ENCODE data around the gene ENC1.

Gene ENC1

GRCh38 chr5:74638544-74638969 lies 2.0 kb downstream of the ENC1 start:
- DNase-seq (ENCODE audit: low read depth): no peak
- H3K4me3 ChIP-seq (ENCODE audit: low read depth, low read length): peak overlapping the region; percentile 59
- TF ChIP-seq CTCF (IDR thresholded peaks at IDR 0.05; ENCODE audit: low read depth, low read length, missing control alignments): no peak

- TF ChIP-seq CTCF (IDR thresholded peaks at IDR 0.05; ENCODE audit: low read depth, low read length, missing control alignments): no peak
- H3K4me3 ChIP-seq (ENCODE audit: low read depth, low read length): no peak overlapping the region
Measured at GRCh38 chr5:74636552-74636951, 4.0 kb downstream of the ENC1 start.

DNA sequence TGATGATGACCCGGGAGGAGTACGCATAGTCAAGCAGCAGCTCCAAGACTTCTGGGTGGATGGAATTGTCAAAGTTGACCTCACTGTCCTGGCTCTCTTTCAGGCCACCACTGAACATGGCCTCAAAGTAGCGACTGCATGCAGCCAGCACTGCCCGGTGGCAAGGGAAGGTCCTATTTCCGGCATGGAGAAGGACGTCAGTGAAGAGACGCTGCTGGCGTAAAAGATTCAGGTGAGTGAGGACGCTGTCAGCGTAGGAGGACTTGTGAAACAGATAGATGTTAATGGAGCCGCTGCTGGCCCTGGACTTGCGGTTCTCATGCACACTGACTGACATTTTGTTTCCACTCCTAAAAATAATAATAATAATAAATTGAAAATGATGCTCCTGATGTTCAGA lies 4.4 kb downstream of the ENC1 start:
- no peak for DNase-seq (ENCODE audit: low read depth)
- H3K4me3 ChIP-seq (ENCODE audit: low read depth, low read length): no peak overlapping the region
- no peak for TF ChIP-seq CTCF (IDR thresholded peaks at IDR 0.05; ENCODE audit: low read depth, low read length, missing control alignments)

More at GRCh38 chr5:74636552-74636951, 4.0 kb downstream of the ENC1 start:
- no peak for DNase-seq (ENCODE audit: low read depth)

DNA sequence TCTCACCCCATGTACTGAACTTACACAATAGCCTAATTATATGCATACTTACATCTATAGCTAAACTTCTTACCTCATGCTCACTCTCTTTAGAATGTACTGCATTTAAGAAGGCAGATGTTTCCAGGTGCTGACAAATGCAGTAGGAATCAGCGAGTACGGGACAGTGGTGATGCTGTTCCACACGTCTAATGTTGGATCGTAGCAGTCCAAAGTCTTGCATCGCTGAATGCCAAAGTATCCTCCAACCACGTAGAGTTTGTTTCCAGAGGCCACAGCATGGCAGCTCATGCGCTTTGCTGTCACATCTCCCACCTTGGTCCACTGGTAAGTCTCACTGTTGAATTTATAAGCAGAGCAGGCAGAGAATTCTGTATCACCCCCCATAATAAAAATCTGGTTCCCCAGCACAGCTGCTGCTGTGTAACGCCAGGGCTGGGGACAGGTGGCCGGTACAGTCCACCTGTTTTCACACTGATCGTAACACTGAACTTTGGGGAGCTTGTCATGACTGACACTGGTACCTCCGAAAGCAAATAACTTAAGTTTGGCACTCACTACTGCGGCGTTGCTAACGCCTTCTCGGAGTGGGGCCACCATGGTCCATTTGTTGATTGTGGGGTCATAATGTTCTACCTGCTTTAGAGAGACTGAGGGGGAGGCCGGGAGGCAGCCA lies 5.8 kb downstream of the ENC1 start:
- DNase-seq (ENCODE audit: low read depth): no peak
- no peak for TF ChIP-seq CTCF (IDR thresholded peaks at IDR 0.05; ENCODE audit: low read depth, low read length, missing control alignments)
- no peak overlapping the region for H3K4me3 ChIP-seq (ENCODE audit: low read depth, low read length)

- no peak for DNase-seq (ENCODE audit: low read depth)
- no peak for TF ChIP-seq CTCF (IDR thresholded peaks at IDR 0.05; ENCODE audit: low read depth, low read length, missing control alignments)
- H3K4me3 ChIP-seq (ENCODE audit: low read depth, low read length): no peak overlapping the region
Measured at GRCh38 chr5:74633695-74634094, 6.8 kb downstream of the ENC1 start.

DNA sequence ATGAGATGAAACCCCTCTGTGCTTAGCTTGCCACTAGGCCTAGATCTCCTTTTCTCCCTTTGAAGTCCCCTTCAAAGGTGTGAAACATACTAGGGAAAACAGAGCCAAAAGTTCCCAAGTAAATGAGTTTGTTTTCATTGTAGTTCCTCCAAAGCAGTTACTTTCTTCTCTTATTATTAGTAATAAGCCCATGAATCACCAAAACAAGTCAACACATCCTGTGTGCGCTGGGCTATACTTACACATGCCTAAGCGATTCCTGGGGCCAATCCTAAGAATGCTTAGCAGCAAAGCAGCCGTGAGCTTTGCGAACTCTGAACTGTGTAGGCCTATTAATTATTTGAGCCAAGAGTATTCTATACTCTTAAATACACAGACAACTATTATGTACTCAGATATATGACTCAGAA lies 7.6 kb downstream of the ENC1 start:
- H3K4me3 ChIP-seq (ENCODE audit: low read depth, low read length): no peak overlapping the region
- no peak for TF ChIP-seq CTCF (IDR thresholded peaks at IDR 0.05; ENCODE audit: low read depth, low read length, missing control alignments)
- DNase-seq (ENCODE audit: low read depth): no peak

Measured in GM12864 (cell line).